NCI-H2107 treated with DMSO at 0.1 percent for 48 hours (cell line): ENCODE data around the gene EWSR1.
"Not testable (repeated sequence)": the region's sequence is repeated elsewhere in the genome, so short reads cannot be mapped to it uniquely, and the experiment has no call there.

ENCODE experiments used
- DNase-seq: peaks from one replicate; lab custom pipeline; 2025; ENCODE audit not compliant: unreplicated experiment; lab: John Stamatoyannopoulos, UW

The EWSR1 gene, protein sequence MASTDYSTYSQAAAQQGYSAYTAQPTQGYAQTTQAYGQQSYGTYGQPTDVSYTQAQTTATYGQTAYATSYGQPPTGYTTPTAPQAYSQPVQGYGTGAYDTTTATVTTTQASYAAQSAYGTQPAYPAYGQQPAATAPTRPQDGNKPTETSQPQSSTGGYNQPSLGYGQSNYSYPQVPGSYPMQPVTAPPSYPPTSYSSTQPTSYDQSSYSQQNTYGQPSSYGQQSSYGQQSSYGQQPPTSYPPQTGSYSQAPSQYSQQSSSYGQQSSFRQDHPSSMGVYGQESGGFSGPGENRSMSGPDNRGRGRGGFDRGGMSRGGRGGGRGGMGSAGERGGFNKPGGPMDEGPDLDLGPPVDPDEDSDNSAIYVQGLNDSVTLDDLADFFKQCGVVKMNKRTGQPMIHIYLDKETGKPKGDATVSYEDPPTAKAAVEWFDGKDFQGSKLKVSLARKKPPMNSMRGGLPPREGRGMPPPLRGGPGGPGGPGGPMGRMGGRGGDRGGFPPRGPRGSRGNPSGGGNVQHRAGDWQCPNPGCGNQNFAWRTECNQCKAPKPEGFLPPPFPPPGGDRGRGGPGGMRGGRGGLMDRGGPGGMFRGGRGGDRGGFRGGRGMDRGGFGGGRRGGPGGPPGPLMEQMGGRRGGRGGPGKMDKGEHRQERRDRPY

DNA sequence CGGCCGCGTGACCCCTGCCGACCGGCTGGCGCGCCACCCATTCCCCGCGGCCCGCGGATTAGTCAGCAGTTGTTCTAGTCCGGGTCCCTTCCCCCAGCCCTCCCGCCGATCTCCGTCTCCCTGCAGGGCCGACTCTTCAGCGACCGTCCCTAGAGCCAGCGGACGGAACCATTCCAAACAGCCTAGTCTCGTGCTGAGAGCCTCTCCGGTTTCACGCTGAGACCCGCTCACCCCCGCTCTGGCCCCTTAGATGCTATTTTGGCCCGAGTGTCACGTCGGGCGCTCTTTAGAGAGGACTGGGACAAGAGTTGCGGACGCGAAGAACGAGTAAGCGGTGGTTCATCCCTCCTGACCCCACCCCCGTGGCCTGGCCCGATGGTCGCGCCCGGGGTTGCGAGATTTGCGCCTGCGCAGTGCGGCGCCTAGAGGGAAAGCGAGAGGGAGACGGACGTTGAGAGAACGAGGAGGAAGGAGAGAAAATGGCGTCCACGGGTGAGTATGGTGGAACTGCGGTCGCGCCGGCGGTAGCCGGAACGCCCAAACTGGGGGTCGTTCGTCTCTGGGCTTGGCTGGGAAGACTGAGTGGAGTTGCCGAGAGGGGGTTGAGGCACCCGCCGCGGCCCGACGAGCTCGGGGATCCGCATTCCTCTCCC lies at the start of gene EWSR1, which contains the start of gene RHBDD3:
TSS of gene EWSR1 (plus strand) at position 411 of the 653 bp plus-strand sequence. CDS start at position 480, 69 bp downstream.
TSS of gene RHBDD3 (minus strand) at position 124 of the 653 bp plus-strand sequence. CDS start 2,355 bp downstream, outside the sequence.
- peak; percentile 72 for DNase-seq

DNA sequence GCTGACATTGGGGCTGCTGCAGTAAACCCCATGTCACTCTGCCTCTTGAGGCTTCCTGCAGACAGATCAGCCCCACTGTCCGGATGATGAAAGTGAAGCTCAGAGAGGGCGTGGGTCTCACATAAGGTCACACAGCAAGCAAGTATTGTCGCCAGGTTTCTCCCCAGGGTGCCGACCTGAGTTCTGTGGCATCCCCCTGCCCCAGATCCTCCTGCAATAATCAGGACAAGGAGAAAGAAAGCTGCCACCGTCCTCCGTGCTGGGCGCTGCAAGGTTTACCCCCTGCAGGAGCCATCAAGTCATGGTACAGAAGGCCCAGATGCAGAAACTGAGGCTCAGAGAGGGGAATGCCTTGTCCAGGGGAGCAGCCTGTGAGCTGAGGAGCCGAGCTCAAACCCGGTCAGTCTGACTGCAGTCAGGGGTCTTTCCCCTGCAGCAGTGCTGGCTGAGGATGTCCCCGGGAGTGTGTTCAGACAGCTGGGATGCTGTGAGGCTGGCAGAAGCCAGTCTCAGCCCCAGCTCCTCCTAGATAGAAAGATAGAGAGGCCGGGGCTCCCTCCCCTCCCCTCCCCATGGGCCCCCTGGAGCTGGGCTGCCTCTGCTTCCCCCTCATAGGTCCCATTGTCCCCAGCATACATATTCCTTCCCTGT lies 49.2 kb upstream of the EWSR1 start:
- no peak for DNase-seq

DNA sequence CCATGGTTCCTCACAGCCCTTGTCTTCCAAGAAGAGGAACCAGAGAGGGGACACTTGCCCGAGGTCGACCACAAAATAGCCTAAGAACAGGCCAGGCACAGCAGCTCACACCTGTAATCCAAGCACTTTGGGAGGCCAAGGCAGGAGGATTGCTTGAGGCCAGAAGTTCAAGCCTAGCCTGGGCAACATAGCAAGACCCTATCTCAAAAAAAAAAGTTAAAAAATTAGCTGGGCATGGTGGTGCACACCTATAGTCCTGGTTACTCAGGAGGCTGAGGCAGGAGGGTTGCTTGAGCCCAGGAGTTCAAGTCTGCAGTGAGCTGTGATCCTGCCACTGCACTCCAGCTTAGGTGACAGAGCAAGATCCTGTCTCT lies 48.7 kb upstream of the EWSR1 start:
- not testable (repeated sequence) for DNase-seq

DNA sequence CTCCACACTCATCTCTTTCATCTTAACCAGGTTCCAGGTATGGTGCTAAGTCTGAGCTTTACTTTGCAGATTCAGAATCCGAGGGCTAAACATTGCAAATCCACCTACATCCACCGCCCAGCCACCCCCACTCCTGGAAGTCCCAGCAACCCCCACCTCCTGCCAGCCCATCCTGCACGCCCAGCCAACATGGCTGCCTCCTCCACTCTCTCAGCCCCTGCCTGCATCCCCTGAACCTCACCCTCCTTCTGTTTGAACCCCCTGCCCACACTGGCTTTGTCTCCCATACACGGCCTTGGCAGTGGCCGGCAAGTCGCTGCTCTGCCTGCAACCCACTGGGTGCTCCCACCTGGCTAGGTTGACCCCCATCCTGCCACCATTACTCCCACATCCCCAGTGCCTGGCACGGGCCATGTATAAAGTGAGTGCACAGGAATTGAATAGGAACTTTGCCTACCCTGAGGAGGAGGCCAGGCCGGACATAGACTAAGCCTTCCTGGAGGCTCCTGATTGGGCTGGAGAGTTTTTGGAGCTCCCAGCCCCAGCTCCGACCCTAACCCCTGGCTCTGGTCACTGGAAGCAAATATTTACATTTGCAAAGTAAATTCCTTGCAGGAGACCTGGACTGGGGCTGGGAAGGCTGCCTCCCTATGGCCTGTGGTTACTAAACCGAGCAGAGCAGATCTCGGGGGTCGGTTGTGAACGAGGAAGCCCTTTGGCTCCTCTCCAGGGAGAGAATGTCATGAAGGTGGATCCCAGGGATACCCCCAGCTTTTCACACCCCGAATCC lies 48.0 kb upstream of the EWSR1 start:
- no peak for DNase-seq

DNA sequence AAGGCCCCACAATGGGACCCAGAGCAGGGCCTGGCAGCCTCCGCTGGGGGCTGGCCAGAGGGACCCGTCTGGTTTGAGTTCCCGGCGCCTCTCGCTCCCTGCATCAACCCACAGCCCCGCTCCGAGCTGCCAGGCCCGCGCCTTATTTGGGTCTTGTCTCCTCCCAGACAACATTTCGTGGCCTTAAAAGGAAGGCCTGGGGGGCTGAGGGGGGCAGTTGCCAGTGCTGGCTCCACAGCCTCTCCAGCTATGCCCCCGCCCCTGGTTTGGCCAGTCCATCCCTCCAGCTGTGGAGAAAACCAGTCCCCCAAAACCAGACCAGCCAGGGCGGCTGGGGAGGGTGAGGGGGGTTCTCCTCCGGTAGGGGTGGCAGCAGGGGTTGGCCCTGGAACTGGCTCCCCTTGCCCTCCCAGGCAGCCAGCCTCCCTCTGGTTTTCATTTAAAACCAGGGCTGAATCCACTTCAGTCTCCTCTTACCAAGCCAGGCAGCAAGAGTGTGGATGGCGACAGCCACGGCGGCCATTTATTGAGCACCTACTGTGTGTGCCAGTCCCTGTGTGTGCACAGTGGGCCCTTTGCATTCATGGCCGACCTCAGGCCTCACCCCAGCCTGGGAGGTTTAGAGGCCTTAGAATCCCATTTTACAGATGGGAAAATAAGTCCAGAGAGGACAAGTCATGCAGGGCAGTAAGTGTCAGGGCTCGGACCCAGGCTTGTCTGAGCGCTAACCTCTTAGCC lies 43.8 kb upstream of the EWSR1 start:
- DNase-seq = no peak

DNA sequence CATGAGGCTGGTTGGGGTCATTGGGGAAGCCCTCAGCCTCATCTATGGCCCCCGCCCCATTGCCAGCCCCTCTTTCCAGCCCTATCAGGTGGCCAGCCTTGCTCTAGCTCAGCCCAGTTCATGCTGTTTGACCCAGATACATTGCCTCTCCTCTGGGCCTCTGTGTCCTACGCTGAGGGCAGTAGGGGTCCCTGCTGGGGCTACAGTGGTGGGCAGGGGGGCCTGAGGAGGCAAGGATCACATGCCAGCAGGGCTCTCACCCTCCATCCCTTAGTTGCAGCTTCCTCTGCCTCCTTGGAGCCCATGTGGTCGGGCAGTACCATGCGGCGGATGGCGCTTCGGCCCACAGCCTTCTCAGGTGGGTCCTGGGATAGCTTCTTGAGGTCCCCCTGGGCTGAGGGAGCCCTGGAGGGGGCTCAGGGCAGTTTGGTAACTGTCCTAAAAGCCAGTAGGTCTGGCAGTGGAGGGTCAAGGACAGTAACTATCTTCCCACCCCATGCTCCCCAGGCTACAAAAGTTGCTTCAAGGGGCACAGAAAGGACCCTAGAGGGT lies 43.1 kb upstream of the EWSR1 start:
- DNase-seq = no peak

DNA sequence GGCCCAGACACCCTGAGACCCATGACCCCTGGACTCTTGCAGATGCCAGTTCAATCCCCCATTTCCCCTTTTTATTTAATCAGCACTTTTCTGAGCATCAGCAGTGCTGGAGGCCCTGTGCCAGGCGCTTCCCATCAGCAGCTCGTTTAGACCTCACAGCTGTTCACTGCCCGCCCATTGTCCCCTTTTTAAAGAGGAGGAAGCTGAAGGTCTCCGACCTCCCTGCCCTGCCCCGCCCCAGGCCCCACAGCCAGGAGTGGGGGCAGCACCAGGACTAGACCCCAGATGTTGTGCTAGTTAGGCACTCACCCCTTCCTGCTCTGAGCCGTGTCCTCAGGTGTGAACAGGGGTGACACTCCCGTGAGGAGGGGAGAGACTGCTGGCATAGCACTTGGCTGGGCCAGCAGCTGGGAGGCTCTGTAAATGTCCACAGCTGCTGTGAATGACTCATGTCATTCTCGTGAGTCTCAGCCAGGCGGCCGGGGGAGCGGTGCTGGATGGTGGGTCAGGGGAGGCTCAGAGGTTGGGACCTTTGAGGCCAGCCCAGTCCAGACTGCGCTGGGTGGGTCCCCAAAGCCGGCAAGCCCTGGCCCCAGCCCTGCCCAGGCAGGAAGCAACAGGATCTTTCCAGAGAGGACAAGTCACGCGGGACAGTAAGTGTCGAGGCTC lies 42.5 kb upstream of the EWSR1 start:
- DNase-seq = no peak

DNA sequence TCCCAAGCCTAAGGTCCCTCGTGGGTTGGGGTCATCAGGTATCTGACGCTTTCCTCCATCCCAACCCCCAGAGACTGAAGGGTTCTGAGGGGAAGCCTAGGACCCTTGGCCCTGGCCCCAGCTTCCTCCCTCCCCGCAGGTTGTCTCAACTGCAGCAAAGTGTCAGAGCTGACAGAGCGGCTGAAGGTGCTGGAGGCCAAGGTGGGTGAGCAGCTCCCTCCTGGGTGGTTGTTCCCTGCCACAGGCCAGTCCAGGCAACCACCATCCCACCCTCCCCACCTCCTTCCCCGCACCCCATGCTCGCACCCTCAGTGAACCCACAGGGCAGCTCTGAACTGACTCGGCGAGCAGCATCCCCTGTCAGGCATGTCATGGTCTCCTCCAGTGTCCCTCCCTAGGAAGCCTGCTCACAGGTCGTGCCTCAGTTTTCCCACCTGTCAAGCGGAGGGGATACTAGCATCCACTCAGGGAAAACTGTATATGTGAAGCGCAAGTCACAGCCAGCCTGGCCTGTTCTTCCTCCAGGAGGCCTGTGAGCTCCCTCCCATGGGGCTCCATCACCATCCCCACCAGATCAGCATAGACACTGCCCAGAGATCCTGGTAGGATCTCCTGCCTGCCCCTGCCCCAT lies 41.6 kb upstream of the EWSR1 start:
- DNase-seq = no peak

DNA sequence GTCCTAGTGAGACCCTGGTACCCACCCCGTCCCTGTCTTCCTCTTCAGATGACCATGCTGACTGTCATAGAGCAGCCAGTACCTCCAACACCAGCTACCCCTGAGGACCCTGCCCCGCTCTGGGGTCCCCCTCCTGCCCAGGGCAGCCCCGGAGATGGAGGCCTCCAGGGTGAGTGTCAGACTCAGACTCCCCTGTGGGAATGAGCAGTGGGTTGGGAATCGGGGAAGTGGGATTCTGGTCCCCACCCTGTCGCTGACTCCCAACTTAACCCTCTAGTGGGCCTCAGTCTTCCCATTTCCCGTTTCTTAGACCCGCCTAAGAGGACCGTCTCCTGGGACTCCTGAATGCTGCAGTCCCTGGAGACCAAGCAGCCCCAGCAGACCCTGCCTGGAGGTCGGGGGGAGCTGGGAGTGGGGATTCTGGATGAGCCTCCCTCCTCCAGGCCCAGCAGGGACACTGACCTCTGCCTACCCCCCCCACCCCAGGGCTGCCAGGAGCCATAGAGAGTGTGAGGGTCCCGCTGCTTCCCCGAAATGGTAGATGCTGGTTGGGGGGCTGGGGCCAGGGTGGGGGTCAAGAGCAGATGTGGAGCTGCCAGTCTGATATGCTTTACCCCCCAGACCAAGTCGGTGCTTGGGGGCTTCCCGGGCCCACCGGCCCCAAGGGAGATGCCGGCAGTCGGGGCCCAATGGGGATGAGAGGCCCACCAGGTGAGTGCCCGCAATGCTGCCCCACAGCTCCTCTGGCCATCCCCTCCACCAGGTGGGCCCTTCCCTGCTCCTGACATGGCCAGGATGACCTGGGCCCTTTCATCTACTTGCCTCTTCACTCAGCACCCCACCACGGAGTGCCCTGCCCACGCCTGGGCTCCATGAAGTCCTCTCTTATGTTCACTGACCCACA lies 36.8 kb upstream of the EWSR1 start:
- DNase-seq = no peak

DNA sequence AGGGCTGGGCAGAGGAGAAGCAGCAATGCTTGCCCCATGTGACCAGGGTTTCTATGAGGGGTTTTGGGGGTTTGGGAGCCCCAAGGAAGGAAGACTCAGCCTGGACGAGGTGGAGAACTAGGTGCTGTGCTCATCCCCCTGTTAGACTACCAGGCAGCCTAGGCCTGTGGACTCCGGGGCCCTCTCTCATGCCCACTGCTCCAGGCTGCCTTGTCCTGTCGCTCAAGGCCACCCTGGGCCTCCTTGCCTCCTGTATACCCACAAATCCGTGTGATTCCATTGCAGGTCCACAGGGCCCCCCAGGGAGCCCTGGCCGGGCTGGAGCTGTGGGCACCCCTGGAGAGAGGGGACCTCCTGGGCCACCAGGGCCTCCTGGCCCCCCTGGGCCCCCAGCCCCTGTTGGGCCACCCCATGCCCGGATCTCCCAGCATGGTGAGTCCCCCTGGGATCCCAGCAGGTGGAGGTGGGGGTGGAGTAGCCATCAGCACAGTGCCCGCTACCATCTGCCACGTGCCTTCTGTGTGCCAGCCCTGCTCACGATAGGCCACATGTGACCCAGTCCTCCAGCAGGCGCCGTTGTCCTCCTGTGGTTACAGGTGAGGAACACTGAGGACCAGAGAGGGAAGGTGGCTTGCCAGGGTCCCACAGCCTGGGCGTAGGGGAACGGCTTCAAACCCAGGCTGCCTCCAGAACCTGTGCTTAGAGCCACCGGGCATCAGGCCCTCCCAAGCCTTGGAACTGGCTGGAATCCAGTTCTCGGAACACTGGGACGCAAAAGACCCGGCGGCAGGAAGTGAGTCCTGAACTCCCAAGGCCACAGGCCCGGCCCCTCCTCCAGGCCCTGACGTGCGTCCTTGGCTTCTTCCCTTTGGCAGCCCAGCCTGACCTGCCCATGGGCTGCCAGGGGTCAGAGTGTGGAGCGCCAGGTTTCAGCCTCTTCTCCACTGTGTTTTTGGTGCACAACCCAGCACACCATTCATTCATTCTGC lies 35.8 kb upstream of the EWSR1 start:
- no peak for DNase-seq

DNA sequence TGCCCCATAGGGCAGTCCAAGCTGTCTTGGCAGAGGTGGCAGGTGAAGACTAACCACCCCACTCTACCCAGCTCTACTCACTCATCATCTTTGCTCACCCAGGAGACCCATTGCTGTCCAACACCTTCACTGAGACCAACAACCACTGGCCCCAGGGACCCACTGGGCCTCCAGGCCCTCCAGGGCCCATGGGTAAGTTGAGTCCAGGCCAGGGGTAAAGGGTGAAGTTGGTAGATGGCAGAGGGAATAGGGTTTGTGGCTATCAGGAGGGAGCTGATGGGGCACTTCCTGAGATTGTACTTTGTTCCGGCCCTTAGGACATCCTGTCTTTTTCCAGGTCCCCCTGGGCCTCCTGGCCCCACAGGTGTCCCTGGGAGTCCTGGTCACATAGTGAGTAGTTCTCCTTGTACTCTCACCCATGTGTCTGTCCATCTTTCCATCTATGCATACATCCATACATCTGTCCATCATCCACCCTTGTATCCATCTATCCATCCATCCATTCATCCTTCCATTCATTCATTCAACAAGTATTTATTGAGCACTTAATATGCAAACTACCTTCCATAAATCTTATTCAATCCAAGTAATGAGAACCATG lies 34.7 kb upstream of the EWSR1 start:
- no peak for DNase-seq

DNA sequence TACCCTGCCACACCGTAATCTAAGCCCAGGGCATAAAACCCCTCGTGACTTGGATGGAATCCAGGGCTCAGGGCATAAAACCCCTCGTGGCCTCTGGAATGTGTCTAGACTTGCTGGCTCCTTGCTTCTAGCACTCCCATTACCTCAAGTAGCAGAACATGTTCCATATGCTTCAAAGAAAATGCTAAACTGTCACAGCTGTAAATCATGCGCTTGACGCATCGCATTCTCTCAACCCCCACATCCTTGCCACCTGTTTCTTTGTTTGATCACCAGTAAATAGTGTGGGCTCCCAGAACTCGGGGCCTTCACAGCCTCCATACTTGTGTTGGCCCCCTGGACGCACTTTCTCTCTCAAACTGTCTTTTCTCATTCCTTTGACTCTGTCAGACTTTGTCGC lies 27.6 kb upstream of the EWSR1 start:
- not testable (repeated sequence) for DNase-seq

DNA sequence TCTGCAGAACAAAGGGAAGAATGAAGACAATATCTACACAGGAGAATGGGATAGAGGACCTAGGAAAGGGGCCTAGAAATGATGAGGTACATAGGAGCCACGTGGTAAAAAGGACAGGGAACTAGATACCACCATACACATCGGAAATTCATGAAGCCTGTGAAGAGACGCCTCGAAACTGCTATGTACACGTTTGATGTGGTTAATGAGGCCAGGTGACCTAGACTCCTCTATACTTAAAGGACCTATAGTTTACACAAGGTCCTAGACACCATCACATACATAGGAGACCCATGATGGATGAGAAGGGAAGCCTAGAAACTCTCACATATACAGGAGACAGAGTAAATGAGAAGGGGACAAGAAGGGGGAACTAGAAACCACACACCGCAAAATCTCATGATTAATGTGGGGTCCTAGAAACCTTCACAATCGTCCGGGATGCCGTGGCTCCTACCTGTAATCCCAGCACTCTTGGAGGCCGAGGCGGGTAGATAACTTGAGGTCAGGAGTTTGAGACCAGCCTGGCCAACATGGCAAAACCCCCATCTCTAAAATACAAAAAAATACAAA lies 24.1 kb upstream of the EWSR1 start:
- no peak for DNase-seq

DNA sequence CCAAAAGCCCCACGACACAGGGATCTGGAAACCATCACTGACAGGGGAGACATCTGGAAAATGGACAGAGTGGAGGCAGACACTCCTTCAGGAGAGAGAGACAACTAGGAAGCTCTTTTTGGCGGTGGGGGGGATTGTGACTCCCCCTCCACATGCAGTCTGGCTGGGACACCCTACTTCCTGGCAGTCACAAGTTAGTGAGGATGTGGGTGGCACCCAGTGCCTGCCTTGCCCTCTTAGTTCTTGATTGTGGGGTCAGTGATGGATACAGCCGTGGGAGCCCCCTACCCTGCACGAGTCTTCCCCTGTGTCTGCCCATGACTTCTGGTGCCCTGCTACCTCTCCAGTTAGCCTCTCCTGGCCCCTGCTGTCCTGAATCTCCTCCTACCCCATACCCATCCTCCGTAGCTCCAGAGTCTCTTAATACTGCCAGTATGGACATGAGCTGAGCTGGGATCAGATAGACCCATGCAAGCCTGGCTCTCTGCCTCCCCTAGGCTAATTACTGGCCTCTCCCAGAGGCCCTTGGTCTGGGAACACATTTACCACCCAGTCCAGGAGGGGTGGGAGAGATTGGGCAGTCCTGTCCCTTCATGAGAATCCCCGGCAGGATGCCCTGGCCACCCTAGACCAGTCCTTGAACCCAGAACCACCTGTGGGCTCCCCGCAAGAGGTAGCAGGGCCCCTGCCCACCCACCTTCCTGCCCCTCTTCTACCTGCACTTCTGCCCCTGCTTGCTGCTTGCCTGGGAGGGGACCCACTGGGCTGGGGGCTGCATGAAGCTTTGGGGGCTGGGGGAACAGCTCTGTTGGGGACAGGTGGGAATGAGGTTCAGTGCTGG lies 23.1 kb upstream of the EWSR1 start:
- no peak for DNase-seq
